Measurements from ENCODE around the gene SPIRE1. TPM values are rescaled to one million over a fixed set of nuclear protein-coding genes. Genes with fewer than 3 reads are reported as not detected.

SPIRE1 gene
- total RNA-seq, 1 donor from 2014 or later = 34.9 TPM

DNA sequence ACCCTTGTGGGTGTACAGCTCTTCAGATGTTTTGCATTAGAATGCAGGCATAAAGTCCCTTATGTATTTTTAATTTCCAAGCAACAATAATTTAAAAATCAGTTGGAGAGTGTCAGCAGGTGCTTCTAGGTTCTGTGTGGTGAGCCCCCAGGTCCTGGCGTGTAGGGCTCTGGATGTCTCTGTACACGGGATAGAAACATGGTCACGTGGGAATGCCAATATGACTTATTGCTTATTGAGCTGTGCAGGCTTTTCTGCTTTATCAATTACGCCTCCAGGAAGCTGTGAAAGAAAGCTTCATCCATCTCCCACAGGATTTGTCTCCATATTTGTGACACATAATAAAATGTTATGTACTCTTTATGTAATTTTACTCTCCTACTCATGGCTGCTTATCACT is 212.4 kb downstream of the SPIRE1 start:
- no peak overlapping the region for H3K4me3 Mint-ChIP-seq
- TF ChIP-seq, protein P1, sequence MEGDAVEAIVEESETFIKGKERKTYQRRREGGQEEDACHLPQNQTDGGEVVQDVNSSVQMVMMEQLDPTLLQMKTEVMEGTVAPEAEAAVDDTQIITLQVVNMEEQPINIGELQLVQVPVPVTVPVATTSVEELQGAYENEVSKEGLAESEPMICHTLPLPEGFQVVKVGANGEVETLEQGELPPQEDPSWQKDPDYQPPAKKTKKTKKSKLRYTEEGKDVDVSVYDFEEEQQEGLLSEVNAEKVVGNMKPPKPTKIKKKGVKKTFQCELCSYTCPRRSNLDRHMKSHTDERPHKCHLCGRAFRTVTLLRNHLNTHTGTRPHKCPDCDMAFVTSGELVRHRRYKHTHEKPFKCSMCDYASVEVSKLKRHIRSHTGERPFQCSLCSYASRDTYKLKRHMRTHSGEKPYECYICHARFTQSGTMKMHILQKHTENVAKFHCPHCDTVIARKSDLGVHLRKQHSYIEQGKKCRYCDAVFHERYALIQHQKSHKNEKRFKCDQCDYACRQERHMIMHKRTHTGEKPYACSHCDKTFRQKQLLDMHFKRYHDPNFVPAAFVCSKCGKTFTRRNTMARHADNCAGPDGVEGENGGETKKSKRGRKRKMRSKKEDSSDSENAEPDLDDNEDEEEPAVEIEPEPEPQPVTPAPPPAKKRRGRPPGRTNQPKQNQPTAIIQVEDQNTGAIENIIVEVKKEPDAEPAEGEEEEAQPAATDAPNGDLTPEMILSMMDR (conservative IDR thresholded peaks at IDR 0.05) = no peak
- peaks cover 41% of the 10 kb centered on the region for H3K36me3 Mint-ChIP-seq (ENCODE audit: low read depth)
- no peak overlapping the region for H3K27ac Mint-ChIP-seq (ENCODE audit: unreplicated experiment)
- peaks cover 5% of the 10 kb centered on the region for H3K9me3 Mint-ChIP-seq
- DNase-seq (ENCODE audit: low read depth, low spot score) = no peak
- no peaks in the 10 kb centered on the region for H3K27me3 Mint-ChIP-seq (ENCODE audit: low read depth)
- H3K4me1 Mint-ChIP-seq = peaks cover 20% of the 10 kb centered on the region

- Mint-ChIP-seq H3K27me3 (ENCODE audit: low read depth) (no peaks in the 10 kb centered on the region), H3K9me3 (peaks cover 5% of the 10 kb centered on the region), H3K4me3 (no peak overlapping the region), H3K4me1 (peaks cover 4% of the 10 kb centered on the region), H3K36me3 (ENCODE audit: low read depth) (peaks cover 35% of the 10 kb centered on the region), H3K27ac (ENCODE audit: unreplicated experiment) (no peak overlapping the region)
- no peak for DNase-seq (ENCODE audit: low read depth, low spot score)
- TF ChIP-seq, protein P1 (conservative IDR thresholded peaks at IDR 0.05) = no peak
These were observed 214.4 kb downstream of the SPIRE1 start for GRCh38 chr18:12443551-12443950.

DNA sequence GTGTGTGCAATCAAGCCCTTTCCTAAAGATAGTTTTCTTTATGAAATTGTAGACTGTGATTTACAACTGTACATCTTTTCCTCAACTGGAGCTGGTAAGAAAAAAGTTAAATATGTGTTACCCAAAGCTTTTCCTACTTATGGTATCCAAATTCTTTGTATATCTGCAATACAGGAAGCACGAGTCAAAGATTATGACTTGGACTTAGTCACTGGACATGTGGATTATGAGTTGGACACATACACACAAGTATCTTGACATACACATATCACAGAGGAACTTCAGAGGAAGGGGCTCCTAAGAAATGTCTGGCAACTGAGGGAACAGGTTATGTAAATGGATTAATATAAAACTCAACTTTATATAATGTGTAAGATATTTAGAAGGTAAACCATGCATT is 215.0 kb downstream of the SPIRE1 start:
- H3K4me3 Mint-ChIP-seq = no peak overlapping the region
- TF ChIP-seq, protein P1 (conservative IDR thresholded peaks at IDR 0.05) = no peak
- no peaks in the 10 kb centered on the region for H3K27me3 Mint-ChIP-seq (ENCODE audit: low read depth)
- DNase-seq (ENCODE audit: low read depth, low spot score) = no peak
- peaks cover 5% of the 10 kb centered on the region for H3K9me3 Mint-ChIP-seq
- H3K36me3 Mint-ChIP-seq (ENCODE audit: low read depth) = peaks cover 36% of the 10 kb centered on the region
- H3K27ac Mint-ChIP-seq (ENCODE audit: unreplicated experiment) = no peak overlapping the region
- H3K4me1 Mint-ChIP-seq = peaks cover 4% of the 10 kb centered on the region

GRCh38 chr18:12441475-12442034 is 216.4 kb downstream of the SPIRE1 start:
- TF ChIP-seq, protein P1 (conservative IDR thresholded peaks at IDR 0.05) = no peak
- H3K9me3 Mint-ChIP-seq = peaks cover 5% of the 10 kb centered on the region
- H3K27me3 Mint-ChIP-seq (ENCODE audit: low read depth) = no peaks in the 10 kb centered on the region
- H3K36me3 Mint-ChIP-seq (ENCODE audit: low read depth) = peaks cover 36% of the 10 kb centered on the region
- H3K4me1 Mint-ChIP-seq = peaks cover 4% of the 10 kb centered on the region
- no peak overlapping the region for H3K27ac Mint-ChIP-seq (ENCODE audit: unreplicated experiment)
- peak overlapping the region; percentile 15 for H3K4me3 Mint-ChIP-seq
- DNase-seq (ENCODE audit: low read depth, low spot score) = no peak

DNA sequence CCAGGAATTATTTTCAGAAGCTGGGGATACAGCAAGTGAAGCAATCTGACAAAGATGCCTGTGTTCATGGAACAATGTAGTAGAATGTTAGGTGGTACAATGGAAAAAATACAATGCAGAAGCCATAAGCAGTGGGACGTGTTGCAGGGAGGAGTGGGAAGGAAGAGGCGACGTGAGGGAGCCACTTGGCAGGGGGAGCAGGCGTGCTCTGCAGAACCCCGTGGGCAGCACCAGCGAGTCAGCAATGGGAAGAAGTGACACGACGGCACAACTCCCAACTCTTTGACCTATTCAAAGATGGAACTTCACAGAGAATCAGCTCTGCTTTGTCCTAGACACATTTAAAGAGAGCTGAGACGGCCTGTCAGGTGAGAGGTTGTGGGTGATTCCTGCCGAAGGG is 219.7 kb downstream of the SPIRE1 start:
- H3K27ac Mint-ChIP-seq (ENCODE audit: unreplicated experiment) = no peak overlapping the region
- H3K9me3 Mint-ChIP-seq = no peaks in the 10 kb centered on the region
- no peak for DNase-seq (ENCODE audit: low read depth, low spot score)
- H3K36me3 Mint-ChIP-seq (ENCODE audit: low read depth) = peaks cover 28% of the 10 kb centered on the region
- H3K4me1 Mint-ChIP-seq = peaks cover 10% of the 10 kb centered on the region
- TF ChIP-seq, protein P1 (conservative IDR thresholded peaks at IDR 0.05) = no peak
- peak overlapping the region; percentile 10 for H3K4me3 Mint-ChIP-seq
- H3K27me3 Mint-ChIP-seq (ENCODE audit: low read depth) = no peaks in the 10 kb centered on the region
